Measurements from ENCODE around the gene MUSTN1. TPM values are rescaled to one million over a fixed set of nuclear protein-coding genes. Genes with fewer than 3 reads are reported as not detected.

The MUSTN1 gene
- polyA plus RNA-seq, 1 experiment: not detected

- Histone ChIP-seq H3K4me3 (ENCODE audit: low read depth, low read length) (no peak overlapping the region), H3K36me3 (ENCODE audit: control insufficient read depth, insufficient read depth, low read length) (peaks cover 9% of the 10 kb centered on the region), H3K27me3 (ENCODE audit: control insufficient read depth, insufficient read depth, low read length) (no peaks in the 10 kb centered on the region)
- no peak for DNase-seq (ENCODE audit: low read depth)
- CTCF ChIA-PET: interaction anchor here (0.6 to 5.5 kb wide), 13 partner anchors 9 to 441 kb away, joined by 3 to 30 read pairs (median 4); partner anchors contain the start of gene MUSTN1
- POLR2A ChIA-PET: no interaction called here
- TF ChIP-seq, protein P1, sequence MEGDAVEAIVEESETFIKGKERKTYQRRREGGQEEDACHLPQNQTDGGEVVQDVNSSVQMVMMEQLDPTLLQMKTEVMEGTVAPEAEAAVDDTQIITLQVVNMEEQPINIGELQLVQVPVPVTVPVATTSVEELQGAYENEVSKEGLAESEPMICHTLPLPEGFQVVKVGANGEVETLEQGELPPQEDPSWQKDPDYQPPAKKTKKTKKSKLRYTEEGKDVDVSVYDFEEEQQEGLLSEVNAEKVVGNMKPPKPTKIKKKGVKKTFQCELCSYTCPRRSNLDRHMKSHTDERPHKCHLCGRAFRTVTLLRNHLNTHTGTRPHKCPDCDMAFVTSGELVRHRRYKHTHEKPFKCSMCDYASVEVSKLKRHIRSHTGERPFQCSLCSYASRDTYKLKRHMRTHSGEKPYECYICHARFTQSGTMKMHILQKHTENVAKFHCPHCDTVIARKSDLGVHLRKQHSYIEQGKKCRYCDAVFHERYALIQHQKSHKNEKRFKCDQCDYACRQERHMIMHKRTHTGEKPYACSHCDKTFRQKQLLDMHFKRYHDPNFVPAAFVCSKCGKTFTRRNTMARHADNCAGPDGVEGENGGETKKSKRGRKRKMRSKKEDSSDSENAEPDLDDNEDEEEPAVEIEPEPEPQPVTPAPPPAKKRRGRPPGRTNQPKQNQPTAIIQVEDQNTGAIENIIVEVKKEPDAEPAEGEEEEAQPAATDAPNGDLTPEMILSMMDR (IDR thresholded peaks at IDR 0.05; ENCODE audit: insufficient read depth, low read depth, low read length): no peak
These were observed 10.3 kb upstream of the MUSTN1 start for GRCh38 chr3:52845157-52845556.

DNA sequence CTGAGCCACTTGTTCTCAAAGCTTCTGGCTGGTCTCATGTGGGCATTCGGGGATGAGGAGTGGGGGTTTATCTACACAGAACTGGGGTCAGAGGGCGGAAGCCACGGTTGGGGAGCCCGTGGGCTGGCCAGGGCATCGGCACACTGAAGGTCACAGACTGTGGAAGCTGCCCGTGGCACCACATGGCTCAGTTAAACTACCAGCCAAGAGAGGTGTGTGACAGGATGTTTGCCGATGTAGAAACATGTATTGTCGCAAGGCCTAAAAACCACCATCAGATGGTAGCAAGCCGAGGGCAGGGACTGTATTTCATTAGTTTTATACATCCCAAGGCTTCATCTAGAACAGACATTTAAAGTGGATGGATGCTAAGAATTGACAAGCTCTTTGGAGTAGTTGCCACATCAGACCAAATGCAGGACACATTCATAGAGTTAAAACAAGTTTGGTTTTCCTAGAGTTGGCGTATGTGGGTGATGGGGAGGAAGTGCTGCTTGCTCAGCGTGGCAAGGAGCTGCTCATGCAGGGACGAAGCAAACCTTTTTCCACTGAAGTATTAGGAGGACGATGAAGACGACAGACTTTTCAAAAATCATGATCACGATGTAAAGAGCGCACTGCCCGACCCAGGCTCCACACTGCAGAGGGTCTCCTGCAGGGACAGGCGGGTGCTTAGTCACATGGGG is 9.6 kb upstream of the MUSTN1 start:
- no peaks in the 10 kb centered on the region for H3K27me3 ChIP-seq (ENCODE audit: control insufficient read depth, insufficient read depth, low read length)
- POLR2A ChIA-PET: no interaction called here
- CTCF ChIA-PET: interaction anchor here (0.6 to 5.5 kb wide), 6 partner anchors 8 to 227 kb away, joined by 3 to 30 read pairs (median 4); partner anchors contain the start of gene MUSTN1
- DNase-seq (ENCODE audit: low read depth): no peak
- no peak overlapping the region for H3K4me3 ChIP-seq (ENCODE audit: low read depth, low read length)
- TF ChIP-seq, protein P1 (IDR thresholded peaks at IDR 0.05; ENCODE audit: insufficient read depth, low read depth, low read length): no peak
- H3K36me3 ChIP-seq (ENCODE audit: control insufficient read depth, insufficient read depth, low read length): peaks cover 8% of the 10 kb centered on the region

- ChIA-PET POLR2A (no interaction called here), CTCF (no interaction called here)
- no peak for DNase-seq (ENCODE audit: low read depth)
- H3K27me3 ChIP-seq (ENCODE audit: control insufficient read depth, insufficient read depth, low read length): no peaks in the 10 kb centered on the region
- TF ChIP-seq, protein P1 (IDR thresholded peaks at IDR 0.05; ENCODE audit: insufficient read depth, low read depth, low read length): no peak
- no peak overlapping the region for H3K4me3 ChIP-seq (ENCODE audit: low read depth, low read length)
- H3K36me3 ChIP-seq (ENCODE audit: control insufficient read depth, insufficient read depth, low read length): peaks cover 6% of the 10 kb centered on the region
These were observed 9.1 kb upstream of the MUSTN1 start for GRCh38 chr3:52843881-52844280.

DNA sequence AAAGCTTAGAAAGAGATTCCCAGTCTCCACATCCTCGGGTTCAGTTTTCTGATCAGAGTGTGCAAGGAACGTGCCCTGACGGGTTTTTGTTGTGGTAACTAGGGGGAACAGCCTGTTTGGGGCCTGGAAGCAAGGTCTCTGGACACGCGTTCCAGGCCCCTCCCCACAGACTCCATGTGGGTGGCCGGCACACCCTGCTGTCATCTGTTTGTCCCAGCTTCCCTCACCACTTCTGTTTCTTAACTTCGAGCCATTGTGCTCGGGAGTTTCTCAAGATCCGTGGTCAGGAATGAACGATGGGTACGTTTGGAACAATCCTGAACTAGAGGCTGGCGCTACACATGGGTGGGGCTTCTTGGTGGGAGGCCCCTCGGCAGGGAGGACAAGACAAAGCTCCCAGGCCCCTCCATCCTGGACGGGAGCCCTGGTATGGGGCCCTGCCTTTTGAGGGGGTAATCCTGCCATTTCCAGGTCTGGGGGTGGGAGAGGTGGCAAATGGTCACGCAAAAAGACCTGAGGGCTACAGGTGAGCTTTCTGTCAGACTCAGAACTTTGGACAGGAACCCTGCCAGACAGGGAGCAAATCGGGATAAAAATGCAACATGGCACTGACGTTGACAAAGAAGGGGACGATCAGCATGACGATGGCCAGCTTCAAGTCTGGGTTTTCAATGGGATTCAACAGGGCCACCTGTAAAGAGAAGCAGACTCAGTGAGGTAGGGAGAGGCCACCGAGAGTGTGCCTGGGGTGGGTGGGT is 8.5 kb upstream of the MUSTN1 start:
- ChIA-PET POLR2A (no interaction called here), CTCF (interaction anchor here (1.2 kb wide), 1 partner anchor 8 kb away, joined by 4 read pairs; no protein-coding TSS in a partner anchor)
- DNase-seq (ENCODE audit: low read depth): no peak

GRCh38 chr3:52842424-52842823 is 7.6 kb upstream of the MUSTN1 start:
- Histone ChIP-seq H3K36me3 (ENCODE audit: control insufficient read depth, insufficient read depth, low read length) (peaks cover 6% of the 10 kb centered on the region), H3K27me3 (ENCODE audit: control insufficient read depth, insufficient read depth, low read length) (no peaks in the 10 kb centered on the region), H3K4me3 (ENCODE audit: low read depth, low read length) (no peak overlapping the region)
- TF ChIP-seq, protein P1 (IDR thresholded peaks at IDR 0.05; ENCODE audit: insufficient read depth, low read depth, low read length): no peak
- CTCF ChIA-PET: interaction anchor here (1.2 kb wide), 1 partner anchor 9 kb away, joined by 4 read pairs; no protein-coding TSS in a partner anchor
- DNase-seq (ENCODE audit: low read depth): no peak
- POLR2A ChIA-PET: no interaction called here

More for the DNA sequence above, 8.5 kb upstream of the MUSTN1 start:
- Histone ChIP-seq H3K4me3 (ENCODE audit: low read depth, low read length) (no peak overlapping the region), H3K27me3 (ENCODE audit: control insufficient read depth, insufficient read depth, low read length) (no peaks in the 10 kb centered on the region), H3K36me3 (ENCODE audit: control insufficient read depth, insufficient read depth, low read length) (peaks cover 6% of the 10 kb centered on the region)
- TF ChIP-seq, protein P1 (IDR thresholded peaks at IDR 0.05; ENCODE audit: insufficient read depth, low read depth, low read length): no peak
